Right lobe of liver (tissue), 4 donors: Measurements from ENCODE around the gene ADNP.

Experiments used
- POLR2A ChIP-seq: fragments of 450-650 bp; IDR thresholded peaks from one replicate; pipeline ENCODE4 v1.6.1; 2017; ENCODE audit warnings: antibody characterized with exemption, mild to moderate bottlenecking
- TF ChIP-seq, protein P1 (sequence below), 4 donors: fragments of 200-600 bp in 3 of 4; fragments of 450-650 bp in 1 of 4; IDR thresholded peaks; one replicate each; pipeline versions ENCODE4 v1.5.1 to v1.8.0; 2016 to 2022; ENCODE audit warnings: antibody characterized with exemption in 4 of 4, mild to moderate bottlenecking in 2 of 4
- donor health status: DM: no; HTN: no; CAD: no.
- donor health status: DM: no; HTN: no; CAD: no.
- donor health status: DM: no; HTN: yes; CAD: no.

DNA sequence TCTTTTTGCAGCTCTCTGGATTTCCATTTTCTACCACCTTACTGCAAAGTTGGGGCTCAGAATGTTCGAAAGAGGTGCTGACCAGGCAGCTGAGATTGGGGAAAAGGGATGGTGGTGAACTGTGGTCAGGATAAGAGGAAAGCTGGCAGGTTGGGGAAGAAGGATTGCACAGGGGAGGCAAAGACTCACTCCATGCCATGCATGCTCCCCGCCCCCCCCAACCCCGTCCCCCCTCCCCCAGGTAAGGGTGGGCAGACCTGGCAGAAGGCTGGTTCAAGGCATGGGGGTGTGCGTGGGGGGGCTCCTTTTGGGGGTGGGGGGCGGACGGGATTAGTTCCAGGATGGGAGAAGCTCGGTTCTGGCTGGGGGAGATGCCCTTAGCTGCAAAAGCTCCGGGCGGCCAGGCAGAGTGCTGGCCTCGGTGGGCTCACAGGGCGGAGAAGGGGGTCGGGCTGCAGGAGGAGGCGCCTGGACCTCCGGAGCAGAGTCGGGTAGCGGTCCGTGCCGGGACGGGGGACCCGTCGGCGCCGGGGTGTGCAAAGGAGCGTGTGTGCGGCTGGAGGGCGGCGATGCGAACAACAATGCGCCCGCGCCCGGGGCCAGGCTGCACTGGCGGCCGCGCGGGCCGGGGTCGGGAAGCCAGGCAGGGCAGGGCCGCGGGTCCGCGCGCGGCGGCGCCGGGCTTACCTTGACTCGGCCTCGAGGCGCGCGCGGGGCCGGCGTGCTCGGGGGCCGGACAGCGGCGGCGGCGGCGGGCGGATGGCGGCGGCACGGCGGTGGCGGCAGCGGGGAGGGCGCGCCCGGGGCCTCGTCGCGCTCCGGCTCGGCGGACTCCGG, 880 bp downstream of the ADNP start:
- TF ChIP-seq POLR2A: no peak
- TF ChIP-seq, protein P1, sequence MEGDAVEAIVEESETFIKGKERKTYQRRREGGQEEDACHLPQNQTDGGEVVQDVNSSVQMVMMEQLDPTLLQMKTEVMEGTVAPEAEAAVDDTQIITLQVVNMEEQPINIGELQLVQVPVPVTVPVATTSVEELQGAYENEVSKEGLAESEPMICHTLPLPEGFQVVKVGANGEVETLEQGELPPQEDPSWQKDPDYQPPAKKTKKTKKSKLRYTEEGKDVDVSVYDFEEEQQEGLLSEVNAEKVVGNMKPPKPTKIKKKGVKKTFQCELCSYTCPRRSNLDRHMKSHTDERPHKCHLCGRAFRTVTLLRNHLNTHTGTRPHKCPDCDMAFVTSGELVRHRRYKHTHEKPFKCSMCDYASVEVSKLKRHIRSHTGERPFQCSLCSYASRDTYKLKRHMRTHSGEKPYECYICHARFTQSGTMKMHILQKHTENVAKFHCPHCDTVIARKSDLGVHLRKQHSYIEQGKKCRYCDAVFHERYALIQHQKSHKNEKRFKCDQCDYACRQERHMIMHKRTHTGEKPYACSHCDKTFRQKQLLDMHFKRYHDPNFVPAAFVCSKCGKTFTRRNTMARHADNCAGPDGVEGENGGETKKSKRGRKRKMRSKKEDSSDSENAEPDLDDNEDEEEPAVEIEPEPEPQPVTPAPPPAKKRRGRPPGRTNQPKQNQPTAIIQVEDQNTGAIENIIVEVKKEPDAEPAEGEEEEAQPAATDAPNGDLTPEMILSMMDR (IDR thresholded peaks at IDR 0.05): no peak
